GM23338 (cell line): ENCODE data around the gene TTLL5.

Experiments
- CREB1 ChIP-seq: fragments of 250-450 bp; sonication (Bioruptor Pico); IDR thresholded peaks from 2 replicates; pipeline ENCODE4 v1.5.0; 2020; ENCODE audit warnings: low read depth, mild to moderate bottlenecking, moderate library complexity
- EZH2 ChIP-seq: fragments of 200-600 bp; sonication (generic); IDR thresholded peaks from one replicate; pipeline ENCODE4 v1.8.0; 2017; ENCODE audit warnings: antibody characterized with exemption, mild to moderate bottlenecking, low read depth; ENCODE audit not compliant: unreplicated experiment
- EZH2phosphoT487 ChIP-seq: fragments of 200-600 bp; sonication (generic); IDR thresholded peaks from one replicate; pipeline ENCODE4 v1.8.1; 2018; ENCODE audit warnings: antibody characterized with exemption; ENCODE audit not compliant: unreplicated experiment
- JUNB ChIP-seq: IDR thresholded peaks from one replicate; pipeline ENCODE4 v1.6.1; 2016; ENCODE audit warnings: antibody characterized with exemption; ENCODE audit not compliant: unreplicated experiment
- POLR2AphosphoS5 ChIP-seq: IDR thresholded peaks from 2 replicates; pipeline ENCODE4 v1.6.1; 2016; ENCODE audit warnings: antibody characterized with exemption, low read depth
- STAT1 ChIP-seq: IDR thresholded peaks from one replicate; pipeline ENCODE4 v1.6.1; 2016; ENCODE audit warnings: antibody characterized with exemption; ENCODE audit not compliant: unreplicated experiment
- ZNF114 ChIP-seq: fragments of 250-450 bp; sonication (Bioruptor Pico); IDR thresholded peaks from 2 replicates; pipeline ENCODE4 v1.5.0; 2020; ENCODE audit warnings: mild to moderate bottlenecking, moderate library complexity
- TF ChIP-seq, protein P1 (sequence below): IDR thresholded peaks from one replicate; pipeline ENCODE4 v1.6.1; 2018; ENCODE audit warnings: antibody characterized with exemption; ENCODE audit not compliant: unreplicated experiment
- TF ChIP-seq, protein P2 (sequence below), 2 experiments: fragments of 200-600 bp in 1 of 2; sonication (generic) in 1 of 2; conservative IDR thresholded peaks; 2 replicates each; pipeline versions ENCODE4 v1.5.1 to v1.6.1; 2016 to 2017; ENCODE audit warnings: antibody characterized with exemption in 2 of 2, low read depth in 2 of 2, mild to moderate bottlenecking in 2 of 2, moderate library complexity in 1 of 2
- TF ChIP-seq, protein P3 (sequence below): IDR thresholded peaks from 2 replicates; pipeline ENCODE4 v1.6.1; 2016; ENCODE audit warnings: antibody characterized with exemption

DNA sequence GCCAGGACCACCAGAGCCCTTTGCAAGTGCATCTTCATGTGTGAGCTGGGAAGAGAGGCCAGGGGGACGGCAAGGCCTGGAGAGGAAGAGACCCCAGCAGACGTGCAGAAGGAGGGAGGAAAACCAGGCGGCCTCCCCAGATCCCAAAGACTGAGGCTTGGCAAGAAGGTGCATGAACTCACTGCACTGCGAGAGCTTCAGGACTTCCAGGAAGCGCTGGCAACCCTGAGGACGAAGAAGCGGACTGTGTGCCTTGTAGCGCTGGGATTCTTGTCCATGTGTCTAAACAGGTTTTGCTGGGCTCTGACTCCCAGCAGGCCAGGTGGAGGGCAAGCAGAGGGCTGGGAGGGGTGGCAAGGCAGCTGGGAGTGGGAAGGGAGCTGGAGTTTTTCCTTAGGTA lies 319.8 kb downstream of the TTLL5 start:
- no peak for TF ChIP-seq POLR2AphosphoS5
- TF ChIP-seq, protein P1, sequence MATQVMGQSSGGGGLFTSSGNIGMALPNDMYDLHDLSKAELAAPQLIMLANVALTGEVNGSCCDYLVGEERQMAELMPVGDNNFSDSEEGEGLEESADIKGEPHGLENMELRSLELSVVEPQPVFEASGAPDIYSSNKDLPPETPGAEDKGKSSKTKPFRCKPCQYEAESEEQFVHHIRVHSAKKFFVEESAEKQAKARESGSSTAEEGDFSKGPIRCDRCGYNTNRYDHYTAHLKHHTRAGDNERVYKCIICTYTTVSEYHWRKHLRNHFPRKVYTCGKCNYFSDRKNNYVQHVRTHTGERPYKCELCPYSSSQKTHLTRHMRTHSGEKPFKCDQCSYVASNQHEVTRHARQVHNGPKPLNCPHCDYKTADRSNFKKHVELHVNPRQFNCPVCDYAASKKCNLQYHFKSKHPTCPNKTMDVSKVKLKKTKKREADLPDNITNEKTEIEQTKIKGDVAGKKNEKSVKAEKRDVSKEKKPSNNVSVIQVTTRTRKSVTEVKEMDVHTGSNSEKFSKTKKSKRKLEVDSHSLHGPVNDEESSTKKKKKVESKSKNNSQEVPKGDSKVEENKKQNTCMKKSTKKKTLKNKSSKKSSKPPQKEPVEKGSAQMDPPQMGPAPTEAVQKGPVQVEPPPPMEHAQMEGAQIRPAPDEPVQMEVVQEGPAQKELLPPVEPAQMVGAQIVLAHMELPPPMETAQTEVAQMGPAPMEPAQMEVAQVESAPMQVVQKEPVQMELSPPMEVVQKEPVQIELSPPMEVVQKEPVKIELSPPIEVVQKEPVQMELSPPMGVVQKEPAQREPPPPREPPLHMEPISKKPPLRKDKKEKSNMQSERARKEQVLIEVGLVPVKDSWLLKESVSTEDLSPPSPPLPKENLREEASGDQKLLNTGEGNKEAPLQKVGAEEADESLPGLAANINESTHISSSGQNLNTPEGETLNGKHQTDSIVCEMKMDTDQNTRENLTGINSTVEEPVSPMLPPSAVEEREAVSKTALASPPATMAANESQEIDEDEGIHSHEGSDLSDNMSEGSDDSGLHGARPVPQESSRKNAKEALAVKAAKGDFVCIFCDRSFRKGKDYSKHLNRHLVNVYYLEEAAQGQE = no peak
- TF ChIP-seq JUNB = no peak
- TF ChIP-seq, protein P2, sequence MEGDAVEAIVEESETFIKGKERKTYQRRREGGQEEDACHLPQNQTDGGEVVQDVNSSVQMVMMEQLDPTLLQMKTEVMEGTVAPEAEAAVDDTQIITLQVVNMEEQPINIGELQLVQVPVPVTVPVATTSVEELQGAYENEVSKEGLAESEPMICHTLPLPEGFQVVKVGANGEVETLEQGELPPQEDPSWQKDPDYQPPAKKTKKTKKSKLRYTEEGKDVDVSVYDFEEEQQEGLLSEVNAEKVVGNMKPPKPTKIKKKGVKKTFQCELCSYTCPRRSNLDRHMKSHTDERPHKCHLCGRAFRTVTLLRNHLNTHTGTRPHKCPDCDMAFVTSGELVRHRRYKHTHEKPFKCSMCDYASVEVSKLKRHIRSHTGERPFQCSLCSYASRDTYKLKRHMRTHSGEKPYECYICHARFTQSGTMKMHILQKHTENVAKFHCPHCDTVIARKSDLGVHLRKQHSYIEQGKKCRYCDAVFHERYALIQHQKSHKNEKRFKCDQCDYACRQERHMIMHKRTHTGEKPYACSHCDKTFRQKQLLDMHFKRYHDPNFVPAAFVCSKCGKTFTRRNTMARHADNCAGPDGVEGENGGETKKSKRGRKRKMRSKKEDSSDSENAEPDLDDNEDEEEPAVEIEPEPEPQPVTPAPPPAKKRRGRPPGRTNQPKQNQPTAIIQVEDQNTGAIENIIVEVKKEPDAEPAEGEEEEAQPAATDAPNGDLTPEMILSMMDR (conservative IDR thresholded peaks at IDR 0.05; ENCODE audit: low read depth in 2 of 2) = no peak
- no peak for TF ChIP-seq CREB1 (CRISPR knock-in tag)
- TF ChIP-seq ZNF114 (CRISPR knock-in tag) = no peak
- no peak for TF ChIP-seq EZH2
- no peak for TF ChIP-seq EZH2phosphoT487
- TF ChIP-seq, protein P3, sequence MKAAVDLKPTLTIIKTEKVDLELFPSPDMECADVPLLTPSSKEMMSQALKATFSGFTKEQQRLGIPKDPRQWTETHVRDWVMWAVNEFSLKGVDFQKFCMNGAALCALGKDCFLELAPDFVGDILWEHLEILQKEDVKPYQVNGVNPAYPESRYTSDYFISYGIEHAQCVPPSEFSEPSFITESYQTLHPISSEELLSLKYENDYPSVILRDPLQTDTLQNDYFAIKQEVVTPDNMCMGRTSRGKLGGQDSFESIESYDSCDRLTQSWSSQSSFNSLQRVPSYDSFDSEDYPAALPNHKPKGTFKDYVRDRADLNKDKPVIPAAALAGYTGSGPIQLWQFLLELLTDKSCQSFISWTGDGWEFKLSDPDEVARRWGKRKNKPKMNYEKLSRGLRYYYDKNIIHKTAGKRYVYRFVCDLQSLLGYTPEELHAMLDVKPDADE = no peak
- no peak for TF ChIP-seq STAT1
